HEK293 (cell line): ENCODE measurements around the gene MTHFD1.

Experiments
- BCL11A ChIP-seq: fragments of 450-650 bp; formaldehyde crosslinking; IDR thresholded peaks from 2 replicates; pipeline ENCODE4 v1.5.1; 2016; ENCODE audit warnings: low read depth, missing biosample characterization, missing genetic modification characterization
- CTCF ChIP-seq: fragments of 450-650 bp; formaldehyde crosslinking; IDR thresholded peaks from 2 replicates; pipeline ENCODE4 v1.5.1; 2016; ENCODE audit warnings: missing biosample characterization, missing genetic modification characterization
- GFI1B ChIP-seq: fragments of 450-650 bp; formaldehyde crosslinking; IDR thresholded peaks from 2 replicates; pipeline ENCODE4 v1.5.1; 2016; ENCODE audit warnings: missing biosample characterization, missing genetic modification characterization
- GLIS2 ChIP-seq: fragments of 450-650 bp; formaldehyde crosslinking; IDR thresholded peaks from 2 replicates; pipeline ENCODE4 v1.5.1; 2016; ENCODE audit warnings: missing biosample characterization, missing genetic modification characterization
- KLF10 ChIP-seq: fragments of 450-650 bp; IDR thresholded peaks from 2 replicates; pipeline ENCODE4 v1.5.1; 2018; ENCODE audit warnings: missing biosample characterization, mild to moderate bottlenecking, missing genetic modification characterization
- KLF16 ChIP-seq: fragments of 450-650 bp; formaldehyde crosslinking; IDR thresholded peaks from 2 replicates; pipeline ENCODE4 v1.5.1; 2017; ENCODE audit warnings: missing biosample characterization, missing genetic modification characterization
- MZF1 ChIP-seq: fragments of 450-650 bp; formaldehyde crosslinking; IDR thresholded peaks from 2 replicates; pipeline ENCODE4 v1.5.1; 2017; ENCODE audit warnings: missing biosample characterization, missing genetic modification characterization, borderline replicate concordance
- PBX3 ChIP-seq: sonication (generic); formaldehyde crosslinking; IDR thresholded peaks from 2 replicates; pipeline ENCODE4 v1.8.1; 2022; ENCODE audit warnings: mild to moderate bottlenecking, moderate library complexity, missing genetic modification reagents
- SP2 ChIP-seq: fragments of 450-650 bp; formaldehyde crosslinking; IDR thresholded peaks from 2 replicates; pipeline ENCODE4 v1.5.1; 2016; ENCODE audit warnings: missing biosample characterization, missing genetic modification characterization
- ZBTB1 ChIP-seq: fragments of 450-650 bp; formaldehyde crosslinking; IDR thresholded peaks from 2 replicates; pipeline ENCODE4 v1.5.1; 2016; ENCODE audit warnings: missing biosample characterization, missing genetic modification characterization
- ZBTB17 ChIP-seq: fragments of 450-650 bp; formaldehyde crosslinking; IDR thresholded peaks from 2 replicates; pipeline ENCODE4 v1.5.1; 2016; ENCODE audit warnings: missing biosample characterization, missing genetic modification characterization
- ZBTB26 ChIP-seq: fragments of 450-650 bp; formaldehyde crosslinking; optimal IDR thresholded peaks from 2 replicates; pipeline ENCODE3; 2016; ENCODE audit warnings: missing biosample characterization, mild to moderate bottlenecking, missing genetic modification characterization
- ZBTB6 ChIP-seq: fragments of 450-650 bp; formaldehyde crosslinking; IDR thresholded peaks from 2 replicates; pipeline ENCODE4 v1.5.1; 2017; ENCODE audit warnings: missing biosample characterization, missing genetic modification characterization
- ZBTB8A ChIP-seq: fragments of 450-650 bp; formaldehyde crosslinking; IDR thresholded peaks from 2 replicates; pipeline ENCODE4 v1.5.1; 2016; ENCODE audit warnings: missing biosample characterization, missing genetic modification characterization
- ZFHX2 ChIP-seq: fragments of 450-650 bp; formaldehyde crosslinking; conservative IDR thresholded peaks from 2 replicates; pipeline ENCODE4 v1.5.1; 2016; ENCODE audit warnings: missing biosample characterization, missing genetic modification characterization
- ZNF146 ChIP-seq: fragments of 450-650 bp; formaldehyde crosslinking; IDR thresholded peaks from 2 replicates; pipeline ENCODE4 v1.5.1; 2016; ENCODE audit warnings: missing biosample characterization, missing genetic modification characterization
- ZNF148 ChIP-seq: fragments of 450-650 bp; formaldehyde crosslinking; IDR thresholded peaks from 2 replicates; pipeline ENCODE4 v1.5.0; 2017; ENCODE audit warnings: missing biosample characterization, missing genetic modification characterization, borderline replicate concordance
- ZNF211 ChIP-seq: fragments of 450-650 bp; formaldehyde crosslinking; IDR thresholded peaks from 2 replicates; pipeline ENCODE4 v1.5.1; 2016; ENCODE audit warnings: low read depth, missing biosample characterization, missing genetic modification characterization
- ZNF302 ChIP-seq: fragments of 450-650 bp; formaldehyde crosslinking; IDR thresholded peaks from 2 replicates; pipeline ENCODE4 v1.5.1; 2016; ENCODE audit warnings: missing biosample characterization, missing genetic modification characterization, low read depth
- ZNF335 ChIP-seq: fragments of 450-650 bp; formaldehyde crosslinking; conservative IDR thresholded peaks from 2 replicates; pipeline ENCODE4 v1.5.1; 2016; ENCODE audit warnings: missing biosample characterization, missing genetic modification characterization
- ZNF341 ChIP-seq: fragments of 450-650 bp; formaldehyde crosslinking; IDR thresholded peaks from 2 replicates; pipeline ENCODE4; 2016; ENCODE audit warnings: low read depth, missing biosample characterization, missing genetic modification characterization
- ZNF37A ChIP-seq: fragments of 450-650 bp; IDR thresholded peaks from 2 replicates; pipeline ENCODE4 v1.5.1; 2018; ENCODE audit warnings: missing biosample characterization, missing genetic modification characterization
- ZNF391 ChIP-seq: fragments of 450-650 bp; formaldehyde crosslinking; IDR thresholded peaks from 2 replicates; pipeline ENCODE4 v1.5.1; 2016; ENCODE audit warnings: low read depth, missing biosample characterization, missing genetic modification characterization, borderline replicate concordance
- ZNF423 ChIP-seq: fragments of 450-650 bp; formaldehyde crosslinking; IDR thresholded peaks from 2 replicates; pipeline ENCODE4 v1.5.1; 2016; ENCODE audit warnings: missing biosample characterization, missing genetic modification characterization
- ZNF48 ChIP-seq: fragments of 450-650 bp; formaldehyde crosslinking; IDR thresholded peaks from 2 replicates; pipeline ENCODE4 v1.5.1; 2016; ENCODE audit warnings: missing biosample characterization, missing genetic modification characterization
- ZNF561 ChIP-seq: fragments of 450-650 bp; IDR thresholded peaks from 2 replicates; pipeline ENCODE4 v1.5.1; 2018; ENCODE audit warnings: missing biosample characterization, missing genetic modification characterization, borderline replicate concordance
- ZNF664 ChIP-seq: fragments of 450-650 bp; formaldehyde crosslinking; IDR thresholded peaks from 2 replicates; pipeline ENCODE4 v1.5.1; 2016; ENCODE audit warnings: missing biosample characterization, missing genetic modification characterization
- ZNF777 ChIP-seq: fragments of 450-650 bp; formaldehyde crosslinking; IDR thresholded peaks from 2 replicates; pipeline ENCODE4 v1.5.1; 2017; ENCODE audit warnings: missing biosample characterization, missing genetic modification characterization, borderline replicate concordance
- TF ChIP-seq, protein P1 (sequence below): fragments of 450-650 bp; formaldehyde crosslinking; IDR thresholded peaks from 2 replicates; pipeline ENCODE4 v1.5.1; 2016; ENCODE audit warnings: missing biosample characterization, missing genetic modification characterization

The MTHFD1 gene

DNA sequence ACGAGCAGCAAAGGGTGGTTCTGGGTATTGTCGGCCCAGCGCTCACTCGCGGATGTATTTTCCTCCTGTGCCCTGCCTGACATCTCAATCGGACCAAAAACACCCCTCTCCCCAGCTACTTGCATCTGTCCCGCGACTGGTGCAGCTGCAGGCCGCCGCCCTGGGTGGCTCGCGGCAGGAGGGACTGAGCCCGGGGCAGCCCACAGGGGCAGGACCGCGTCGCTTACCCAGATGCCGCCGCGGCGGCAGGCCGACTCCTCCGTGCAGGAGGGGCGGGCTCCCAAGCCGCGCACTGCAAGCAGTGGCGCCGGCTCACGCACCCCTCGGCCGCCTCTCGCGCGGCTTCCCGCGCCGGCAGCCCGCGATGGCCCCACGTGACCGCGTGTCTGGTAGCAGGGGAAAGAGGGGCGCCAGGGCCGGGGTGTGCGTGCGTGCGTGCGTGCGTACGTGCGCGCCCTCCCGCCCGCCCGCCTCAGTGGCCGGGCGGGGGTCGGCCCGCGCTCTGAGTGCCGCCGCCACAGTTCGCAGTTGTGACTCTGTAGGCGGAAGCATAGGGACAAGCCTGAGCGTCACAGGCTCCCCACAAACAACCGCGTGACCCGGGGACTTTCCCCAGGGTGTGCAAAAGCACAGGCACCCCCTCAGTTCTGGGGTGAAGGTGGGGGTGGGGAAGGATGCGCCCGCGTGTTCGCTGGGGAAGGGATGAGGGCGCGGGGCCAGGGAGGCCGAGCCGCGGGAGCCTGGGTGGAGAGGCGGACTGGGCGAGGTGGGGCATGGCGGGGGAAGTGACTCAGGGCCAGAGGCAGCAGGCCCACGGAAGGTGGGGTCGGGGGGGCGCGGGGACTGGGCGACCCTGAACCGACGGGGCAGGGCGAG is 115.5 kb downstream of the MTHFD1 start, which contains the start of gene ZBTB25 (continued):
- TF ChIP-seq PBX3 (peak; percentile 85; the same call in 1 of the 2 replicates), GLIS2 (tag by site-specific recombination) (peak; percentile 26; the same call in 1 of the 2 replicates), ZNF211 (no peak), KLF16 (tag by site-specific recombination) (0 out of 2 replicates have a peak, but pooled peaks have one; percentile 53), ZBTB1 (tag by site-specific recombination) (0 out of 2 replicates have a peak, but pooled peaks have one; percentile 0), ZNF37A (no peak), ZBTB8A (peak; percentile 72), ZNF391 (peak; percentile 51; the same call in 1 of the 2 replicates), ZNF423 (tag by site-specific recombination) (peak; percentile 86), BCL11A (tag by site-specific recombination) (peak; percentile 66; the same call in 1 of the 2 replicates), ZNF777 (0 out of 2 replicates have a peak, but pooled peaks have one; percentile 15), ZBTB17 (tag by site-specific recombination) (0 out of 2 replicates have a peak, but pooled peaks have one; percentile 5), ZFHX2 (tag by site-specific recombination) (peak; percentile 84), GFI1B (tag by site-specific recombination) (no peak), ZNF148 (tag by site-specific recombination) (no peak), ZNF48 (tag by site-specific recombination) (no peak), ZBTB6 (0 out of 2 replicates have a peak, but pooled peaks have one; percentile 12), SP2 (tag by site-specific recombination) (peak; percentile 72), ZNF561 (tag by site-specific recombination) (peak; percentile 58; the same call in 1 of the 2 replicates), ZBTB26 (peak; percentile 61), ZNF341 (tag by site-specific recombination) (peak; percentile 35; the same call in 1 of the 2 replicates), MZF1 (no peak), KLF10 (0 out of 2 replicates have a peak, but pooled peaks have one; percentile 39), CTCF (tag by site-specific recombination) (no peak), ZNF335 (tag by site-specific recombination) (peak; percentile 56; the same call in 1 of the 2 replicates), ZNF302 (no peak), ZNF664 (tag by site-specific recombination) (no peak), ZNF146 (0 out of 2 replicates have a peak, but pooled peaks have one; percentile 17)
- TF ChIP-seq, protein P1, sequence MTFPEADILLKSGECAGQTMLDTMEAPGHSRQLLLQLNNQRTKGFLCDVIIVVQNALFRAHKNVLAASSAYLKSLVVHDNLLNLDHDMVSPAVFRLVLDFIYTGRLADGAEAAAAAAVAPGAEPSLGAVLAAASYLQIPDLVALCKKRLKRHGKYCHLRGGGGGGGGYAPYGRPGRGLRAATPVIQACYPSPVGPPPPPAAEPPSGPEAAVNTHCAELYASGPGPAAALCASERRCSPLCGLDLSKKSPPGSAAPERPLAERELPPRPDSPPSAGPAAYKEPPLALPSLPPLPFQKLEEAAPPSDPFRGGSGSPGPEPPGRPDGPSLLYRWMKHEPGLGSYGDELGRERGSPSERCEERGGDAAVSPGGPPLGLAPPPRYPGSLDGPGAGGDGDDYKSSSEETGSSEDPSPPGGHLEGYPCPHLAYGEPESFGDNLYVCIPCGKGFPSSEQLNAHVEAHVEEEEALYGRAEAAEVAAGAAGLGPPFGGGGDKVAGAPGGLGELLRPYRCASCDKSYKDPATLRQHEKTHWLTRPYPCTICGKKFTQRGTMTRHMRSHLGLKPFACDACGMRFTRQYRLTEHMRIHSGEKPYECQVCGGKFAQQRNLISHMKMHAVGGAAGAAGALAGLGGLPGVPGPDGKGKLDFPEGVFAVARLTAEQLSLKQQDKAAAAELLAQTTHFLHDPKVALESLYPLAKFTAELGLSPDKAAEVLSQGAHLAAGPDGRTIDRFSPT (tag by site-specific recombination) = peak; percentile 41; the same call in 1 of the 2 replicates
